HG02610 (cell line): Measurements from ENCODE around the gene YTHDF2.
"Not testable (repeated sequence)": the region's sequence is repeated elsewhere in the genome, so short reads cannot be mapped to it uniquely, and the experiment has no call there.

Experiments
- ATAC-seq: cut with Tn5 transposase; IDR thresholded peaks from one replicate; pipeline ENCODE4 v1.9.1; 2021; ENCODE audit warnings: mild to moderate bottlenecking, moderate library complexity; ENCODE audit not compliant: unreplicated experiment

YTHDF2 gene

DNA sequence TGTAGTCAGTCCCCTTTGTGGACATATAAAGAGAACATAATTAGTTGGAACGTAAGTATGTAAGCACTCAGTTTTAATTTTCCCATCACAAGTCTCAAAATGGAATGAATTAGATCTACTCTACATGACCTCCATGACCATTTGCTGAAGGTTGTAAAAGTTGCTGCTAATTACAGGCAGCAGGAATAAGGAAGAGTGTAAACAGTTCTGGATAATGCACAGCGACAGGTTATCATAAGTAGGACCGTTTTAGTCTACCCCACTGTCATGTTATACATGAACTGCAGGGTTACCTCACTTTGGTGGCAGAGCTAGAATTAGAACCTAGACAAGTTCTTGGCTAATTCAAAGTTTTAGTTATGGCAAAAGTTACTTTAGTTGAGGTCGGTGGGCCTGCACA lies 21.7 kb downstream of the YTHDF2 start:
- ATAC-seq, result no peak

DNA sequence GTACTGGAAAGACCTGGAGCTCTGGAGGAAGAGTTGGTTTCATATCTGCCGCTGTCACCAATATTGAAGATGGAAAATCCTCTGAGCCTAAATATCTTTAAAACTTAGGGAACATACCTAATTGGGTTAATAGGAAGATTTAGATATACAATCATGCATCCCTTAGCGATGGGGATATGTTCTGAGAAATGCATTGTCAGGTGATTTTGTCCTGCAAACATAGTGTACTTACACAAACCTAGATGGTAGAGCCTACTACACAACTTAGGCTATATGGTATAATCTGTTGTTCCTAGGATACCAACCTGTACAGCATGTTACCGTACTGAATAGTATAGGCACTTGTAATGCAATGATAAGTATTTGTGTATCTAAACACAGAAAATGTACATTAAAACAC lies 22.5 kb downstream of the YTHDF2 start:
- no peak for ATAC-seq

DNA sequence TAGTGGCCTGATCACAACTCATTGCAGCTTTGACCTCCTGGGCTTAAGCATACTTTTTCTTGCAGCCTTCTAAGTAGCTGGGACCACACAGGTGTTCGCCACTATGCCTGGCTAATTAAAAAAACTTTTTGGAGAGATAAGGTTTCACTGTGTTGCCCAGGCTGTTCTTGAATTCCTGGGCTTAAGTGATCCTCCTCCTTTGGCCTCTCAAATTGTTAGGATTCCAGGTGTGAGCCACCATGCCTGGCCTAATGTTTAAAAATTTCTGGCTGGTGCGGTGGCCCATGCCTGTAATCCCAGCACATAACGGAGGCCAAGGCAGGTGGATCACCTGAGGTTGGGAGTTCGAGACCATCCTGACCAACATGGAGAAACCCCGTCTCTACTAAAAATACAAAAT lies 24.4 kb downstream of the YTHDF2 start:
- ATAC-seq, result no peak

DNA sequence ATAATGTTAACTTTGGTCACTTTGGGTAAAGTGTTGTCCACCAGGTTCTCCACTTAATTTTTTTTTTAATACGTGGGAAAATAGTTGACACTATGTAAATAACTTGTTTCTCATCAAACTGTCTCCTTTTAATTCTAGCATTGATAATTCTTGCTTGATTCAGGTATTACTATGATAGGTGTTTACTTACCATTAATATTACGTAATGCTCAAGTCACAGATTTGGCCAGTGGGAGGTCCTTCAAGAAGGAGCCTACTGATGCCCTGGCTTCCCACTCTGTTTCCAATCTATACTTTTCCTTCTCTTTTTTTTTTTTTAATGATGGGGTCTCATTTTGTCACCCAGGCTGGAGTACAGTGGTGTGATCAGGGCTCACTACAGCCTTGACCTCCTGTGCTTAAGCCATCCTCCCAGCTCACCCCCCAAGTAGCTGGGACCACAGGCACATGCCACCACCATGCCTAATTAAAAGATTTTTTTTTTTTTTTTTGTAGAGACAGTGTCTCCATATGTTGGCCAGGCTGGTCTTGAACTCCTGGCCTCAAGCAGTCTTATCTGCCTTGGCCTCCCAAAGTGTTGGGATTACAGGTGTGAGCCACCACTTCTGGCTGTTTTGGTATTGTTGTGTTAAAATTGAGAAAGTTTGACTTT lies 29.9 kb downstream of the YTHDF2 start:
- ATAC-seq, result no peak

DNA sequence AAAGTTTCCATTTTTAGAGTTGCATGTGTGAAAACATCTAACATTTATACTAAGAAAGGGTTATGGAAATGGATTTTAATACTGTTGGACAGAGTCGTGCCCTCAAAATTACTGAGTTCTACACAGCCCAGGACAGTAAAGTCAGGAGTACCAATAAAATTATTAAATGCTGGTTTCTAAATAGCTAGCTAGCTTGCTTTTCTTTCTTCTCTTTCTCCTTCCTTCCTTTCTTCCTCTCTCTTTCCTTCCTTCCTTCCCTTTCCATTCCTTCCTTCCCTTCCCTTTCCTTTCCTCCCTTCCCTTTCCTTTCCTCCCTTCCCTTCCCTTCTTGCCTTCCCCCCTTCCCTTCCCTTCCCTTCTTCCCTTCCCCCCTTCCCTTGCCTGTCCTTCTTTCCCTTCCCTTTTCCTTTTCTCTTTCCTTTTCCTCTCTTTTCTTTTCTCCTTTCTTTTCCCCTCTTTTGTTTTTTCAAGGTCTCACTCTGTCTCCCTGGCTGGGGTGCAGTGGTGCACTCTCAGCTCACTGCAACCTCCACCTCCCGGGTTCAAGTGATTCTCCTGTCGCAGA lies 33.9 kb downstream of the YTHDF2 start:
- no peak for ATAC-seq

DNA sequence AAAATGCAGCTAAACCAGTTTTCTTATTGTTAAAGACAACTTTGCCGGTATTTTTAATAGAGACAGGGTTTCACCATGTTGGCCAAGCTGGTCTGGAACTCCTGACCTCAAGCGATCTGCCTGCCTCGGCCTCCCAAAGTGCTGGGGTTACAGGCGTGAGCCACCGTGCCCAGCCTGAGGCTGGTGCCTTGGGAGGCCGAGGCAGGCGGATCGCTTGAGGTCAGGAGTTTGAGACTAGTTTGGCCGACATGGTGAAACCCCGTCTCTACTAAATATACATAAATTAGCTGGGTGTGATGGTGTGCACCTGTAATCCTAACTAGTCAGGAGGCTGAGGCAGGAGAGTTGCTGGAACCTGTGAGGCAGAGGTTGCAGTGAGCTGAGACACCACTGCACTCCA lies 35.2 kb downstream of the YTHDF2 start:
- not testable (repeated sequence) for ATAC-seq

DNA sequence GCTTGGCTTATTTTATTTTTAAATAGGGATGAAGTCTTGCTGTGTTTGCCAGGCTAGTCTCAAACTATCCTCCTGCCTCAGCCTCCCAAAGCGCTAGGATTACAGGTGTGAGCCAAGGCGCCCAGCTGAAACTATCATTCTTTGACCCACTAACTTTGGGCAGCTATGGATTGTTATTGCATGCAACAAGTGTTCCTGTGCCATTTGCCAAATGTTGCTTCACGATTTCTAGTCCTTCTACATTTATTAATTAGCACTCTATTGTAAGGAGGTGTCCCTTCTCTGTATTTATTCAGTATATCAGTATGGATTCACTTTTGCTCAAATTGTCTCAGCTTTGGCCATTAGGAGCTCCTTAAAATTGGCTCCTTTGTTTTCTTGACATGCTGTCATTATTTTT lies 36.4 kb downstream of the YTHDF2 start:
- no peak for ATAC-seq

DNA sequence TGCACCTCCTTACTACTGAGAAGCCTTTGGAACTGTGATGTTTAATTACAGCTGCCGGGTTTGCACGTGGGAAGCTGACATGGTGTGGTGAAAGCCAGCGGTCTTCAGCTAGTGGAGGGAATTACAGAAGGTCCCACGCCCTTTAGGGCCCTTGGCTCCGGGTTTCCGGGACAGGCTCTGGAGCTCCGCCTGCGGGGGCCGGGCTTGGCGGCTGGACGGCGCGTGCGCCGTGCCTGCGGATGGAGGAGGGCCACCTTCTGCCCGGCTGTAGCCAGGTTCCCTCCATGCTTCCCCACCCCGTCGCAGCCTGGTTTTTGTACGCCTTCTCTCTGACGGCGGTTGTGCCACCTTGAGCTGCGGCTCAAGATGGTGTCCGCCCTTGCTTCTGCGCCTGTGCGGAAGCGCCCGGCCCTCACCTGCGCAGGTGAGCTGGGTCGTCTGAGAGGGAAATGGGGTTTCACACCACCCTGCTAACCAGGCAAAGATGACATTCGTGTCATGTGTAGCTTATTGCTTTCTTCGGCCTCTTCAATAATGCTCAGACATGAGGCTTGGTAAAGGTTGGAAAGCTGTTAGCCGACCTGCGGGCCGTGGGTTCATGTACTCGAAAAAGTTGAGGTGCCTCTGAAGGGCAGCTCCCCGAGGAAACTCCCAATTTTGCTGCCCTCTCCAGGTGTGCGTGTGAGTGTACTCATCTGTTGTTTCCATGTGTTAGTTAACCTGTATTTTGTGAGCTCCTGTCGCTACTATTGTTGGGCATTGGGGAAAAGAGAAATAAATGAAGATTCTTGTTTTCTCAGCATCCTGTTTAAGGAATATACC lies 38.6 kb downstream of the YTHDF2 start:
- ATAC-seq, result peak; percentile 57

DNA sequence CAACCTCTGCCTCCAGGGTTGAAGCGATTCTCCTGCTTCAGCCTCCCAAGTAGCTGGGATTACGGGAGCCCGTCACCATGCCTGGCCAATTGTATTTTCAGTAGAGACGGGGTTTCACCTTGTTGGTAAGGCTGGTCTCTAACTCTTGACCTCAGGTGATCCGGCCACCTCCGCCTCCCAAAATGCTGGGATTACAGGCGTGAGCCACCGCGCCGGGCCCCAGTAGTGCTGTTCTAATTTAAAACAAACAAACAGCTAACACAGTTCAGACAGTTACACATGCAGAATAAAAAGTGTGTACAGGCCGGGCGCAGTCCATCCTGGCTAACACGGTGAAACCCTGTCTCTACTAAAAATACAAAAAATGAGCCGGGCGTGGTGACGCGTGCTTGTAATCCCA lies 39.6 kb downstream of the YTHDF2 start:
- no peak for ATAC-seq

DNA sequence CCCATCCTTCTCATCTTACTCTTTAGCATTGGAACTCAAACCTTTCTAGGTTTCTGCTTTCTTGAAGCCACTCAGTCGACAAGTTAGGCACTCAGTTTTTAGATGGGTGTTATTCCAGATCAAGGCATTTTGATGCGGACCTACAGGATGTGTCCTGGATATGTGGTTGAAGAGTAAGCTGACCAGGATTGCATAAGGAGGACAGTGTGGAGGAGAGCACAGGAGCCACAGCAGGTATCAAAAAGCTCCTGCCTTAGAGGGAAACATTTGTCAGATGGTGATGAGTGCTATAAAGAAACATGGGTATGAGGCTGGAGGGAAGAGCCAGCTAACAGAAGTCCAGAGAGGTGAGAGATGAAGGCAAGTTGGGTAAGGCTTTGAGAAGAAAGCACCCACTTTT lies 41.3 kb downstream of the YTHDF2 start:
- ATAC-seq, result no peak

DNA sequence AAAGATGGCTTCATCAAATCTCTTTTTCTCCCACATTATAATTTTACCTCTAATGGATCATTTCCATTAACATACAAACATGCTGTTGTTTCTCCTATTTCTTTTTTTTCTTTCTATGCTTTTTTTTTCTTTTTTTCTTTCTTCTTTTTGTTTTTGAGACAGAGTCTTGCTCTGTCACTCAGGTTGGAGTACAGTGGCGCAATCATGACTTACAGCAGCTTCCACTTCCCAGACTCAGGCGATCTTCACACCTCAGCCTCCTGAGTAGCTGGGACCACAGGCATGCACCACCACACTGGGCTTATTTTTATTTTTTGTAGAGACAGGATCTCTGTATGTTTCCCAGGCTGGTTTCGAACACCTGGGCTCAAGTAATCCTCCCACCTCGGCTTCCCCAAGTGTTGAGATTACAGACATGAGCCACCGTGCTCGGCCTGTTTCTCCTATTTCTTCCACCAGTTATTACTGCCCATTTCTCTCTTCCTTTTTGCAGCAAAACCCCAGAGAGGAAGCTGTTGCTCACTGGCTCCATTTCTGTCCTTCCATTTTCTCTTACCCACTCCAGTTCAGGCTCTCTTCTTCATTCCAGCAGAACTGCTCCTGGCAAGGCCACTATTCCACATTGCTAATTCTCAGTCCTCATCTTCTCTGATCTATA lies 43.1 kb downstream of the YTHDF2 start:
- no peak for ATAC-seq

DNA sequence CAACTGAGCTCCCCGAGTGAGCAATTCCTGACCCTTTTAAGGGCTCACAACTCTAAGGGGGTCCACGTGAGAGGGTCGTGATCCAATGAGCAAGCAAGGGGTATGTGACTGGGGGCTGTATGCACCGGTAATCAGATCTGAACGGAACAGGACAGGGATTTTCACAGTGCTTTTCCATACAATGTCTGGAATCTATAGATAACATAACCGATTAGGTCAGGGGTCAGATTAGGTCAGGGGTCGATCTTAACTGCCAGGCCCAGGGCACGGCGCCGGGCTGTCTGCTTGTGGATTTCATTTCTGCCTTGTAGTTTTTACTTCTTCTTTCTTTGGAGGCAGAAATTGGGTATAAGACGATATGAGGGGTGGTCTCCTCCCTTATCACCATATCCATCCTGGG lies 44.6 kb downstream of the YTHDF2 start:
- no peak for ATAC-seq

DNA sequence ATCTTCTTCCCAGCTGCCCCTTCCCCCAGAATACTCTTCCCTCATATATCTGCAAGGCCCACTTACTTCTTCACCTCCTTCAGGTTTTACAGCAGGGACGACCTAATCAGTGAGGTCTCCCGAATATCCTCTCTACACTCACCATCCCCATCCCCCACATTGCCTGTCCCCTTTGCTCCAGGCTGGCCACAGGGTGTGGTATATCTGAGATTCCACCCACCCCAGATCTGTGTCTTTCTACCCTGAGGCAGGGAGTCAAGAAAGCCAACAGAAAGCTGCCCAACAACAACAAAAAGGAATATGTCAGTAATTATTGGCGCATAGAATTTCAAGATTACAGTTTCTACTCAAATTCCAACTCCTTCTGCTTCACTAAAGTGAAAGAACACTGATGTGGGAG lies 45.3 kb downstream of the YTHDF2 start:
- ATAC-seq, result no peak

DNA sequence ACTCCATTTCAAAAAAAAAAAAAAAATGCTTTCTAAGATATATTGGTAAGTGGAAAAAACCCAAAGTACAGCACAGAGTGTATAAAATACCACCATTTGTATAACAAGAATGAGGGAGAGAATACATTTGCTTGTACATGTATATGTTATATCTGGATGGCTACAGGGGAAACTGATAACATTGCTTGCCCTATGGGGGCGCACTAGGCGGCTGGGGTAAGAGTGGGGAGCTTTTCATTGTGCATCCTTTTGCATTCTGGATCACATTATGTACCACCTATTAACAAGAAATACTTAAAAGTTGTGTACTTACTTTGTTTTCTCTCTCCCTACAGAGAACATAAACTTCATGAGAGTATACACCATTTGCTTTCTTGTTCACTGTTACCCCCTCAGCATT lies 46.6 kb downstream of the YTHDF2 start:
- ATAC-seq, result no peak

DNA sequence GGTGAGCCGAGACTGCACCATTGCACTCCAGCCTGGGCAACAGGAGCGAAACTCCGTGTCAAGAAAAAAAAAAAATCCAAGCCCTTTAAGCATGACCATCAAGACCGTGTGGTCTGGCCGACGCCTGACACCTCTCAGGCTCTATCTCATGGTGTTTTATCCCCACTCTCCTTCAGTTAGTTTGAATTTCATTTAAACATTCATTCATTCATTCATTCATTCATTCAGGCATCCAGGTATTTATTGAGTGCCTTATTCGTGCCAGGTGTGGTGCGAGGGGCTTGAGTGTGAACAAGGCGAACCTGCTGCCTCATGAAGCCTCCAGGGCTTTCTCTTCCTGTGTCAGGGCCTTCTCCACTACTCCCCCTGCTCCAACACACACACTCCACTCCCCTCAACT lies 52.7 kb downstream of the YTHDF2 start:
- ATAC-seq, result no peak

DNA sequence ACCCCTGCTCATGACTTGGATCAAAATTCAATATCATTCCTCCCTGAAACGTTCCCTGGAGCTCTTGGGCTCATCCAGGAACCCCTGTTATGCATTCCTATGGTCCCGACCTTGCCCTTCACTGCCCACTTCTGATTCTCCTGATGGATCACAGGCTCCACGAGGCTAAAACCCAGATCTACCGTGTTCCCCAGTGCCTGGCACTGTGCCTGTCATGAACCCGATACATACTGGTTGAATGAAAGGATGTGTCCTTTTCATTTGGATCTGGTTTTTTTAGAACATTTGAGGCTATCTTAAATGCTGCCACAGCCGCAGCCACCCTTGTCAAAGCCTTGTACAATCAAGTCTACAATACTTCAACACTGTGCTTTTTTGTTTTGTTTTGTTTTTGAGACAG lies 53.1 kb downstream of the YTHDF2 start:
- ATAC-seq, result no peak

DNA sequence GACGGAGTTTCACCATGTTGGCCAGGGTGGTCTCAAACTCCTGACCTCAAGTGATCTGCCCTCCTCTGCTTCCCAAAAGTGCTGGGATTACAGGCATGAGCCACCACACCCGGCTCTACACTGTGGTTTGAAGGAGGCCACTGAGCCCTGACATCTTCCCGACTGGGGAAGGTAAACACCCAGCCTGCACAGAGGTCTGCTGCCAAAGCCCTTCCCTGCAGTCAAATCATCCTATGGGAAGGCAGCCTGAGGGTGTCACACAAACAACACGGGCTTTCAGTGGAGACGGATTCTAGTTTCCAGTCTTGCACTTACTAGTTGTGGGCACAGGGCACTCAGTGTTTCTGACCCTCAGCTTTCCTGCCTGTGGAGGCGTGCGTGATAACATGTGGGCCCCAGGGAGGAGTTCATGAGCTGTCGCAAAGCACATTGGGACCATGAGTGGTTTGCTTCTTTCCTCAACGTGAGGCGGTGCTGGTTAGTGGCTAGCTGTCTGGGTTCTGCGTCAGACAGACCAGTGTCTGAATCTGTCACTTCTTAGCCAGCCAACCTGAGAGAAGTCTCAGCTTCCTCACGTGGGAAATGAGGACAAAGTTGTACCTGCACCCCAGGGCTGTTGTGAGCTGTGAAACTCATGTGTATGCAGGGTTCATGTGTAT lies 53.8 kb downstream of the YTHDF2 start:
- no peak for ATAC-seq

DNA sequence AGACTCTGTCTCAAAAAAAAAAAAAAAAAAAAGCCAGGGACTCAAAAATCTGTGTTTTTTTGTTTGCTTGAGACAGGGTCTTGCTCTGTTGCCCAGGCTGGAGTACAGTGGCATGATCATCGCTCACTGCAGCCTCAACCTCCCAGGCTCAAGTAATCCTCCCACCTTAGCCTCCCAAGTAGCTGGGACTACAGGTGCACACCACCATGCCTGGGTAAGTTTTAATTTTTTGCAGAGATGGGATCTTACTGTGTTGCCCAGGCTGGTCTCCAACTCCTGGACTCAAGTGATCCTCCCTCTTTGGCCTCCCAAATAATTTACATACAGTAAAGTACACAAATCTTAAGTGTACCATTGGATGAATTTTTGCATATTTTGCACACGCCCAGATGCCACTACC lies 55.2 kb downstream of the YTHDF2 start:
- ATAC-seq, result not testable (repeated sequence)

DNA sequence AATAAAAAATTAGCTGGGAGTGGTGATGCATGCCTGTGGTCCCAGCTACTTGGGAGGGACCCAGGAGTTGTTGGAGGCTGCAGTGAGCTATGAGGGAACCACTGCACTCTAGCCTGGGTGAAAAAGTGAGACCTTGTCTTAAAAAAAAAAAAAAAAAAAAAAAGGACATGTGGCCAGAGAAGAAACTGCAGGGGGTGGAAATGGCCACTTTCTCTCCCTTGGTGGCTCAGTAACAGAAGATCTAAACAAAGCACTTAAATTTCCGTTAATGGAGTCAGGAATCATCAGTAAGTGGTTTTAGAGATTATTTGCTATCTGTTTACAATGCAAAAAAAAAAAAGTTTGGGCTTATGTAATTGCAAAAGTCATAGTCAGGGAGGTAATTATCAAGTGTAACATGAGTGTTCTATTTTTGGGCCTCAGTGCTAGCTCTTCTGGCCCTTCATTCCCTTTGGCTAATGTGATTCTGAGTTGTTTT lies 55.9 kb downstream of the YTHDF2 start:
- ATAC-seq, result no peak

DNA sequence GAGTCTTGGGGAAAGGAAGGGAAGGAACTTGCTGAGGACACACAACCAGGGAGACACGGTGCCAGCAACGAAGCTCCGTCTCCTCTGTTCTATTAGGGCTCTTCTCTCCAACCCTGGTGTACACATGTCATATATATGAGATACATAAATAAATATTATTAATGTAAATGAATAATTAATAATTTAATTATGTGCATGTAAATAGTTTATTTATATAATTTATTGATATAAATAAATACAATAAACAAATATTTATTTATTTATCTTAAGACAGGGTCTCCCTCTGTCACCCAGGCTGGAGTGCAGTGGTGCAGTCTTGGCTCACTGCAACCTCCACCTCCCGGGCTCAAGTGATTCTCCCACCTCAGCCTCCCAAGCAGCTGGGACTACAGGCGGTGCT lies 57.8 kb downstream of the YTHDF2 start:
- ATAC-seq, result not testable (repeated sequence)
